ENCODE results near the gene LGR6. TPM values are rescaled to one million over a fixed set of nuclear protein-coding genes. Genes with fewer than 3 reads are reported as not detected.
A peak's percentile ranks its signal among the peaks of the same experiment; 100 is the strongest.

Gene LGR6
- total RNA-seq, 1 donor from 2014 or later: not detected

DNA sequence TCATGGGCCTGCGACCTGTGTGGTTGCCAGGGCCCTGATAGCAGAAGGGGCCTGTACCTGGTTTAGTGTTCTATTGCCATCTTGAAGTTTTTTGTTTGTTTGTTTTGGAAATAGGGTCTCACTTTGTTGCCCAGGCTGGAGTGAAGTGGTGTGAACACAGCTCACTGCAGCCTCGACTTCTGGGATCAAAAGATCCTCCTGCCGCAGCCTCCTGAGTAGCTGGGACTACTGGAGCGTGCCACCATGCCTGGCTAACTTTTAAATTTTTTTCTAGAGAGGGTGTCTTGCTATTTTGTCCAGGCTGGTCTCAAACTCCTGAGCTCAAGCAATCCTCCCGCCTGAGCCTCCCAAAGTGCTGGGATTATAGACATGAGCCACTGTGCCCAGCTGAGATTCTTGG is 75.2 kb downstream of the LGR6 start:
- no peaks in the 10 kb centered on the region for H3K36me3 ChIP-seq (ENCODE audit: control insufficient read depth, insufficient read depth, low read length)
- DNase-seq (ENCODE audit: low read depth): no peak
- no peak for FAIRE-seq
- H3K4me3 ChIP-seq (ENCODE audit: low read depth, low read length): no peak overlapping the region
- no peak for TF ChIP-seq CTCF (IDR thresholded peaks at IDR 0.05; ENCODE audit: insufficient read depth, low read length, severe bottlenecking)
- H3K27me3 ChIP-seq (ENCODE audit: control insufficient read depth, insufficient read depth, low read length): peaks cover 8% of the 10 kb centered on the region

- no peak overlapping the region for H3K4me3 ChIP-seq (ENCODE audit: low read depth, low read length)
- FAIRE-seq (no peak), DNase-seq (ENCODE audit: low read depth) (no peak)
- peaks cover 3% of the 10 kb centered on the region for H3K27me3 ChIP-seq (ENCODE audit: control insufficient read depth, insufficient read depth, low read length)
- H3K36me3 ChIP-seq (ENCODE audit: control insufficient read depth, insufficient read depth, low read length): no peaks in the 10 kb centered on the region
- no peak for TF ChIP-seq CTCF (IDR thresholded peaks at IDR 0.05; ENCODE audit: insufficient read depth, low read length, severe bottlenecking)
Observed at GRCh38 chr1:202270871-202271326, 77.3 kb downstream of the LGR6 start.

DNA sequence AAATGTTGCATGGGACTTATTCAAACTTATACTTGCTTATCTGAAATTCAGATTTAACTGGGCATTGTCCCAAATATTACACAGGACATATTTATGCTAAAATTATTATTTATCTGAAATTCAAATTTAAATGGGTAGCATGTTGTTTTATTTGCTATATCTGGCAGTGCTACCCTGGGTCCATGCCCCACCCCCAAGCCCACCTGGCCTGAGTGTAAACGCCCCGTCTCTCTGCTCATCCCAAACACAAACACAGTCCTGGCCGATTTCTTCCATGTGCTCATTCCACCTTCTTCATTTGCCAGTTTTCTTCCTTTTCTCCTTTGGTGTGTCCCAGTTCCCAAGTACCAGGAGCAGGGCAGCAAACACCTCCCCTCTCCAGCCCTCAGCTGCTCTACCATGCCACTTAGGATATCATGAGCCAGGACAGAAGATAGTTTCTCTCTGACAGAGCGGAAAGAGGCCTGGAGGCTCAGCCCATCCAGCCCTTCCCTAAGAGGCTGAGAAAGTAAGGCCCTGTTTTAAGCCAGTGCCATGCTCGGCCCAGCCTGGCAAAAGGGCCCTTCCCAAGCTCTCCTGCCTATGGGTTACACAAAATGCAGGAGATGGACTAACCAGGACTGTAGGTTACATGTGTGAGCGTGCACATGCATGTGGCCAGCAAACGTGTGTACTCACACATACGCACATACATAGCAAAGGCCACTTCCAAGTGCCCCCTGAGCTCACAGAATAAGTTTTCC is 78.7 kb downstream of the LGR6 start:
- DNase-seq (ENCODE audit: low read depth) (no peak), FAIRE-seq (peak; percentile 18)
- TF ChIP-seq CTCF (IDR thresholded peaks at IDR 0.05; ENCODE audit: insufficient read depth, low read length, severe bottlenecking): no peak
- Histone ChIP-seq H3K27me3 (ENCODE audit: control insufficient read depth, insufficient read depth, low read length) (peaks cover 3% of the 10 kb centered on the region), H3K4me3 (ENCODE audit: low read depth, low read length) (no peak overlapping the region), H3K36me3 (ENCODE audit: control insufficient read depth, insufficient read depth, low read length) (no peaks in the 10 kb centered on the region)

- H3K4me3 ChIP-seq (ENCODE audit: low read depth, low read length): no peak overlapping the region
- peak; percentile 38 for DNase-seq (ENCODE audit: low read depth)
- no peak for FAIRE-seq
- TF ChIP-seq CTCF (IDR thresholded peaks at IDR 0.05; ENCODE audit: insufficient read depth, low read length, severe bottlenecking): peak; percentile 58
- no peaks in the 10 kb centered on the region for H3K27me3 ChIP-seq (ENCODE audit: control insufficient read depth, insufficient read depth, low read length)
- no peaks in the 10 kb centered on the region for H3K36me3 ChIP-seq (ENCODE audit: control insufficient read depth, insufficient read depth, low read length)
Observed at GRCh38 chr1:202274611-202275010, 81.0 kb downstream of the LGR6 start.

DNA sequence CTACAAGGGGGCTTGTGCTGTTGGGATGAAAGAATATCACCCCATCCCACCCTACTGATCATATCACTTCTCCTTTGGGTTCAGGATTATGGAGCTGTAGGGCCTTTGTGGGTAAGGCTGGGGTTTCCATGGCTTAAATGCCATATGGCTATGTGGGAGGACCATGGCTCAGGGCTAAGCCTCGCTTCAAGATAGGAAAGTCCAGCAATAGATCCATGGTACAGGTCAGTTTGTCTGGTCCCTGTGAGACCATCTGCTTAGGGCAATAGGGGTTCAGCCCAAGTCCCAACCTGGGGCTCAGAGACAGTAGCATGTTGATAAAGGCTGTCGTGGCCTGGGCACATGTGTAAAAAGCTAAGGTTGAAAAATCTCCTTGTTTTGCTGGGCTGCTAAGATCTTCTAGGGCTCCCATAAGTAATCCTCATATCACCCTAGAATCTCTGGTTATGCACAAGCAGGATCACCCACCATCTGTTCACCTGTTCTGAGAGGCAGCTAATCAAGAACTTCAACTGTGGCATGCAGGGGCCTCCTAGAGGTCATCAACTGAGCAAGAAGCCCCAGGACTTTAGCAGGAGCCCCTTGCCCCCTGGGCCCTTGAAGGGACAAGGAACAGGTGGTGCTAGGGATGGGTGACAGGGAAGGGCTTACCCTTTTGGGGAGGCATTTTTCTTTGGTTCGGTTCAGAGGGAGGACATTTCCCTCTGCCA is 81.6 kb downstream of the LGR6 start:
- TF ChIP-seq CTCF (IDR thresholded peaks at IDR 0.05; ENCODE audit: insufficient read depth, low read length, severe bottlenecking): no peak
- Histone ChIP-seq H3K27me3 (ENCODE audit: control insufficient read depth, insufficient read depth, low read length) (no peaks in the 10 kb centered on the region), H3K4me3 (ENCODE audit: low read depth, low read length) (no peak overlapping the region), H3K36me3 (ENCODE audit: control insufficient read depth, insufficient read depth, low read length) (no peaks in the 10 kb centered on the region)
- FAIRE-seq (no peak), DNase-seq (ENCODE audit: low read depth) (no peak)

Data from bronchial epithelial cell (primary cell).